Thoracic aorta (tissue), 2 donors: ENCODE results near the gene HSPA4L. TPM values are rescaled to one million over a fixed set of nuclear protein-coding genes. Genes with fewer than 3 reads are reported as not detected.

Experiments used
- ATAC-seq: fragments of 150-250 bp; one replicate; pipeline ENCODE4 v1.8.0; 2017; ENCODE audit warnings: low read depth; ENCODE audit not compliant: insufficient number of reproducible peaks, low FRiP score
- DNase-seq: peaks from one replicate; pipeline ENCODE4 v3.0.0-alpha.2; 2020; ENCODE audit warnings: low spot score
- H3K27ac ChIP-seq, 2 donors: fragments of 200-600 bp; sonication (generic); 1 replicate in 1 of 2; 2 replicates in 1 of 2; pipeline ENCODE4 v1.5.1; 2016; ENCODE audit warnings: mild to moderate bottlenecking in 2 of 2, moderate library complexity in 2 of 2
- H3K27me3 ChIP-seq: fragments of 200-600 bp; sonication (generic); replicated peaks from 2 replicates; pipeline ENCODE4 v1.6.0; 2016; ENCODE audit warnings: mild to moderate bottlenecking; ENCODE audit not compliant: insufficient read depth
- H3K36me3 ChIP-seq: fragments of 200-600 bp; sonication (generic); one replicate; pipeline ENCODE4 v1.5.1; 2016
- H3K4me1 ChIP-seq, 2 donors: fragments of 200-600 bp; sonication (generic); 1 replicate in 1 of 2; 2 replicates in 1 of 2; pipeline versions ENCODE4 v1.5.1 to v1.6.0; 2016; ENCODE audit warnings: low read depth in 2 of 2, mild to moderate bottlenecking in 1 of 2; ENCODE audit not compliant: control insufficient read depth in 1 of 2
- H3K4me3 ChIP-seq: fragments of 200-600 bp; sonication (generic); 2 replicates; pipeline ENCODE4 v1.5.1; 2016; ENCODE audit warnings: mild to moderate bottlenecking
- H3K9me3 ChIP-seq: fragments of 200-600 bp; sonication (generic); 2 replicates; pipeline ENCODE4 v1.5.1; 2016
- CTCF ChIP-seq: fragments of 200-600 bp; sonication (generic); IDR thresholded peaks from one replicate; pipeline ENCODE4 v1.5.1; 2019; ENCODE audit warnings: antibody characterized with exemption
- total RNA-seq, 2 donors: library from RNA; depleted of rRNA; stranded (reverse); fragments of >200 nt; gene quantifications; one replicate each; pipeline versions ENCODE4 v1.1.0 to v1.2.3, GENCODE V29; 2016

HSPA4L gene
- total RNA-seq, 2 donors from 2014 or later: 5.8 to 15.9 TPM

GRCh38 chr4:127809173-127809800 is 27.2 kb downstream of the HSPA4L start:
- no peak overlapping the region for H3K27ac ChIP-seq
- no peak overlapping the region for H3K4me3 ChIP-seq
- no peaks in the 10 kb centered on the region for H3K36me3 ChIP-seq
- ATAC-seq (no peak), DNase-seq (no peak)
- H3K27me3 ChIP-seq: no peaks in the 10 kb centered on the region
- H3K9me3 ChIP-seq: no peaks in the 10 kb centered on the region
- no peak for TF ChIP-seq CTCF
- H3K4me1 ChIP-seq: no peaks in the 10 kb centered on the region

- no peaks in the 10 kb centered on the region for H3K36me3 ChIP-seq
- no peaks in the 10 kb centered on the region for H3K4me1 ChIP-seq
- DNase-seq: no peak
- ATAC-seq: no peak
- H3K27me3 ChIP-seq: no peaks in the 10 kb centered on the region
- no peak for TF ChIP-seq CTCF
- H3K4me3 ChIP-seq: no peak overlapping the region
- H3K27ac ChIP-seq: no peak overlapping the region
- no peaks in the 10 kb centered on the region for H3K9me3 ChIP-seq
Measured at GRCh38 chr4:127810551-127810950, 28.4 kb downstream of the HSPA4L start.

GRCh38 chr4:127822430-127822829 is 40.3 kb downstream of the HSPA4L start:
- Histone ChIP-seq H3K27me3 (no peaks in the 10 kb centered on the region), H3K9me3 (no peaks in the 10 kb centered on the region), H3K27ac (no peak overlapping the region), H3K36me3 (no peaks in the 10 kb centered on the region), H3K4me1 (no peaks in the 10 kb centered on the region), H3K4me3 (no peak overlapping the region)
- no peak for TF ChIP-seq CTCF
- DNase-seq: no peak
- no peak for ATAC-seq

- Histone ChIP-seq H3K4me3 (no peak overlapping the region), H3K4me1 (no peaks in the 10 kb centered on the region), H3K27me3 (no peaks in the 10 kb centered on the region), H3K9me3 (no peaks in the 10 kb centered on the region), H3K27ac (no peak overlapping the region), H3K36me3 (peaks cover 8% of the 10 kb centered on the region)
- ATAC-seq (no peak), DNase-seq (no peak)
- TF ChIP-seq CTCF: no peak
Measured at GRCh38 chr4:127828121-127828520, 46.0 kb downstream of the HSPA4L start.

- ATAC-seq: no peak
- H3K27me3 ChIP-seq: no peaks in the 10 kb centered on the region
- H3K27ac ChIP-seq: no peak overlapping the region
- TF ChIP-seq CTCF: no peak
- no peaks in the 10 kb centered on the region for H3K9me3 ChIP-seq
- no peak for DNase-seq
- peaks cover 8% of the 10 kb centered on the region for H3K36me3 ChIP-seq
- H3K4me3 ChIP-seq: no peak overlapping the region
- H3K4me1 ChIP-seq: no peaks in the 10 kb centered on the region
Measured at GRCh38 chr4:127829014-127829413, 46.9 kb downstream of the HSPA4L start.
